NCI-H82 treated with DMSO at 0.1 percent for 48 hours (cell line): Measurements from ENCODE around the gene DUS1L.

ENCODE experiments used
- DNase-seq: peaks from one replicate; lab custom pipeline; 2025; ENCODE audit not compliant: unreplicated experiment; lab: John Stamatoyannopoulos, UW

Gene DUS1L

GRCh38 chr17:82015311-82015971 is 50.2 kb downstream of the DUS1L start:
- DNase-seq: no peak

- DNase-seq: no peak
Measured at GRCh38 chr17:82014971-82015310, 50.7 kb downstream of the DUS1L start.

- DNase-seq: no peak
Measured at GRCh38 chr17:82014432-82014831, 51.2 kb downstream of the DUS1L start.

GRCh38 chr17:82013772-82014321 is 51.8 kb downstream of the DUS1L start:
- DNase-seq: no peak

- no peak for DNase-seq
Measured at GRCh38 chr17:82013341-82013740, 52.3 kb downstream of the DUS1L start.

GRCh38 chr17:82012640-82013295 is 52.8 kb downstream of the DUS1L start:
- DNase-seq: no peak

GRCh38 chr17:82012261-82012639 is 53.4 kb downstream of the DUS1L start:
- no peak for DNase-seq

- no peak for DNase-seq
Measured at GRCh38 chr17:82011617-82012187, 53.9 kb downstream of the DUS1L start.

GRCh38 chr17:82010575-82011525 is 54.8 kb downstream of the DUS1L start:
- DNase-seq: no peak

GRCh38 chr17:82009413-82009812 is 56.2 kb downstream of the DUS1L start:
- DNase-seq: no peak

GRCh38 chr17:82008941-82009405 is 56.6 kb downstream of the DUS1L start:
- DNase-seq: no peak

GRCh38 chr17:82008258-82008940 is 57.2 kb downstream of the DUS1L start:
- no peak for DNase-seq
